Caco-2 (cell line): ENCODE data around the gene PAX5. TPM values are rescaled to one million over a fixed set of nuclear protein-coding genes. Genes with fewer than 3 reads are reported as not detected.

Experiments
- BruUV-seq: library from RNA; stranded (reverse); fragments of 400-500 nt; replicated peaks from 2 replicates; lab custom pipeline; 2021; lab: Mats Ljungman, UMichigan
- CTCF ChIA-PET: fragments of 300-600 bp; sonication (Branson Sonifier 250); formaldehyde crosslinking; loops from one replicate; lab custom pipeline; 2022; ENCODE audit warnings: antibody characterized with exemption; lab: Charles Lee
- POLR2A ChIA-PET: fragments of 300-600 bp; sonication (Branson Sonifier 250); formaldehyde crosslinking; loops from one replicate; lab custom pipeline; 2022; ENCODE audit warnings: antibody characterized with exemption; lab: Charles Lee
- DNase-seq, 2 experiments: peaks; one replicate each; pipeline versions ENCODE4 v3.0.0 to v3.0.0-alpha.2; 2020 to 2022
- H3K27me3 ChIP-seq: replicated peaks from 2 replicates; pipeline ENCODE4 v1.6.0; 2011; ENCODE audit warnings: low read length; ENCODE audit not compliant: control insufficient read depth, insufficient read depth
- H3K36me3 ChIP-seq: 2 replicates; pipeline ENCODE4 v1.5.1; 2011; ENCODE audit warnings: low read length; ENCODE audit not compliant: control insufficient read depth, insufficient read depth
- H3K4me1 ChIP-seq: fragments of 250-450 bp; sonication (Bioruptor Pico); 2 replicates; pipeline ENCODE4 v1.5.1; 2020; ENCODE audit warnings: mild to moderate bottlenecking
- H3K4me3 ChIP-seq: 2 replicates; pipeline ENCODE4 v1.5.1; 2011; ENCODE audit warnings: low read depth, mild to moderate bottlenecking, control low read depth, low read length
- H3K9me3 ChIP-seq: fragments of 250-450 bp; sonication (Bioruptor Pico); 2 replicates; pipeline ENCODE4 v1.5.1; 2020; ENCODE audit warnings: mild to moderate bottlenecking, moderate library complexity
- H3K27ac Mint-ChIP-seq: one replicate; pipeline ENCODE4 v1.8.0; 2022; ENCODE audit warnings: mixed read lengths; ENCODE audit not compliant: unreplicated experiment
- H3K27me3 Mint-ChIP-seq: one replicate; pipeline ENCODE4 v1.8.0; 2022; ENCODE audit warnings: mixed read lengths; ENCODE audit not compliant: insufficient read depth, unreplicated experiment
- H3K36me3 Mint-ChIP-seq: one replicate; pipeline ENCODE4 v1.8.0; 2022; ENCODE audit warnings: mild to moderate bottlenecking, mixed read lengths; ENCODE audit not compliant: insufficient read depth, unreplicated experiment
- H3K4me1 Mint-ChIP-seq: one replicate; pipeline ENCODE4 v1.8.0; 2022; ENCODE audit warnings: low read depth, mixed read lengths; ENCODE audit not compliant: unreplicated experiment
- H3K4me3 Mint-ChIP-seq: one replicate; pipeline ENCODE4 v1.8.0; 2022; ENCODE audit warnings: mild to moderate bottlenecking, moderate library complexity, mixed read lengths; ENCODE audit not compliant: unreplicated experiment
- H3K9me3 Mint-ChIP-seq: one replicate; pipeline ENCODE4 v1.8.0; 2022; ENCODE audit warnings: mixed read lengths; ENCODE audit not compliant: unreplicated experiment
- intact Hi-C: fragments of 100-400 bp; cut with micrococcal nuclease; formaldehyde crosslinking; loops from one replicate; pipeline ENCODE4 v1.10.0; 2022; ENCODE audit not compliant: unreplicated experiment
- total RNA-seq: library from RNA; stranded (reverse); gene quantifications from 2 replicates; pipeline ENCODE4 v1.2.3, GENCODE V29; 2022
- TF ChIP-seq, protein P1 (sequence below), 2 experiments: fragments of 200-600 bp in 1 of 2; IDR thresholded peaks; 1 replicate in 1 of 2; 2 replicates in 1 of 2; pipeline versions ENCODE4 v1.5.1 to v1.8.0; 2011 to 2022; ENCODE audit warnings: antibody characterized with exemption in 1 of 2, control low read depth in 1 of 2, inconsistent platforms in 1 of 2, low read depth in 1 of 2, low read length in 1 of 2, mild to moderate bottlenecking in 1 of 2, moderate library complexity in 1 of 2; ENCODE audit not compliant: insufficient read depth in 1 of 2, severe bottlenecking in 1 of 2, unreplicated experiment in 1 of 2

PAX5 gene
- total RNA-seq, 1 experiment from 2014 or later, result not detected

DNA sequence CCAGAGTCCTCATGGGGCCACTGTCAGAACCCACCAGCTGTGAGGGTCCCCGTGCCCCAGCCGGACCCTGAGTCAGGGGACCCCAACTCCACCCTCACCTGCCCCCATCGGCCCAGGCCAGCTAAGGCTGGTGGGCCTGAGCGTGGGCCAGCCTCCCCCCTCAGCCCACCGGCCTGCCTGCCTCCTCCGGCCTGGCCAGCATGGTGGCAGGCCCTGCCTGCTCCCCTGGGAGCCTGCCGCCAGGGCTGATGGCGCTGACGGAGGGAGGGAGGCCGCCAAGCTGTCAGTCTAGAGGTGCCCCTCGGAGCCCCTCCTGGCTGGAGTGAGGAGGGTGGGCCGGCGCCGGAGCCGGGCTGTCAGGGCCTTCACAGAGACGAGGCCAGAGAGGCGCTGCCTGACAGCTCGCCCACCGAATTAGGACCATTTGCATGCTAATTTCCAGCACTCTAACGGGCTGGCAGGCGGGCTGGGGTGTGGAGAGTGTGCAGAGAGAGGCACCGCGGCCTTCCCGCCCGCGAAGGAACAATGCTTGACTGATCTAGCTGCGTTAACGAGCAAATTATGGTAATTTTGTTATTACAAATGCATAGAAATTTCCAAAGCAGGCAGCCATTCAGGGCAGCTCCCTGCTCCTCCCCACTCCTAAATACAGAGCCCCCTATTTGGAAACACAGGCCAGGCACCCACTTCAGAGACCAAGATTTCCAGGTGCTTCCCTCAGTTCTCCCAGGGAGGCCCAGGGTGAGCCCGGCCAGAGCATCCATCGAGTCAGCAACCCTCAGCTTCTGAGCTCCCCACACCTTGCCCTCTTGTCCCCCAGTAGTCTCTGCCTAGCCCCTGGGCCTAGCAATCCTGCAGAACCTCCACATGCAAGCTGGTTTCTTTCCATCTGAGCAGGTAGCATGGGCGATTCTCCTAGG lies 169.3 kb downstream of the PAX5 start:
- Mint-ChIP-seq H3K27ac (no peak overlapping the region), H3K4me1 (peaks cover 26% of the 10 kb centered on the region), H3K27me3 (no peaks in the 10 kb centered on the region), H3K9me3 (peaks cover 7% of the 10 kb centered on the region), H3K4me3 (no peak overlapping the region), H3K36me3 (no peaks in the 10 kb centered on the region)
- Histone ChIP-seq H3K9me3 (no peaks in the 10 kb centered on the region), H3K27me3 (no peaks in the 10 kb centered on the region), H3K4me3 (no peak overlapping the region), H3K36me3 (no peaks in the 10 kb centered on the region), H3K4me1 (peaks cover 28% of the 10 kb centered on the region)
- intact Hi-C loops, result no loop called here
- no peak for DNase-seq
- BruUV-seq, result no TSS peak
- POLR2A ChIA-PET, result no interaction called here
- CTCF ChIA-PET, result no interaction called here
- TF ChIP-seq, protein P1, sequence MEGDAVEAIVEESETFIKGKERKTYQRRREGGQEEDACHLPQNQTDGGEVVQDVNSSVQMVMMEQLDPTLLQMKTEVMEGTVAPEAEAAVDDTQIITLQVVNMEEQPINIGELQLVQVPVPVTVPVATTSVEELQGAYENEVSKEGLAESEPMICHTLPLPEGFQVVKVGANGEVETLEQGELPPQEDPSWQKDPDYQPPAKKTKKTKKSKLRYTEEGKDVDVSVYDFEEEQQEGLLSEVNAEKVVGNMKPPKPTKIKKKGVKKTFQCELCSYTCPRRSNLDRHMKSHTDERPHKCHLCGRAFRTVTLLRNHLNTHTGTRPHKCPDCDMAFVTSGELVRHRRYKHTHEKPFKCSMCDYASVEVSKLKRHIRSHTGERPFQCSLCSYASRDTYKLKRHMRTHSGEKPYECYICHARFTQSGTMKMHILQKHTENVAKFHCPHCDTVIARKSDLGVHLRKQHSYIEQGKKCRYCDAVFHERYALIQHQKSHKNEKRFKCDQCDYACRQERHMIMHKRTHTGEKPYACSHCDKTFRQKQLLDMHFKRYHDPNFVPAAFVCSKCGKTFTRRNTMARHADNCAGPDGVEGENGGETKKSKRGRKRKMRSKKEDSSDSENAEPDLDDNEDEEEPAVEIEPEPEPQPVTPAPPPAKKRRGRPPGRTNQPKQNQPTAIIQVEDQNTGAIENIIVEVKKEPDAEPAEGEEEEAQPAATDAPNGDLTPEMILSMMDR (IDR thresholded peaks at IDR 0.05; ENCODE audit: insufficient read depth in 1 of 2, low read depth in 1 of 2, low read length in 1 of 2, severe bottlenecking in 1 of 2, unreplicated experiment in 1 of 2), result no peak

DNA sequence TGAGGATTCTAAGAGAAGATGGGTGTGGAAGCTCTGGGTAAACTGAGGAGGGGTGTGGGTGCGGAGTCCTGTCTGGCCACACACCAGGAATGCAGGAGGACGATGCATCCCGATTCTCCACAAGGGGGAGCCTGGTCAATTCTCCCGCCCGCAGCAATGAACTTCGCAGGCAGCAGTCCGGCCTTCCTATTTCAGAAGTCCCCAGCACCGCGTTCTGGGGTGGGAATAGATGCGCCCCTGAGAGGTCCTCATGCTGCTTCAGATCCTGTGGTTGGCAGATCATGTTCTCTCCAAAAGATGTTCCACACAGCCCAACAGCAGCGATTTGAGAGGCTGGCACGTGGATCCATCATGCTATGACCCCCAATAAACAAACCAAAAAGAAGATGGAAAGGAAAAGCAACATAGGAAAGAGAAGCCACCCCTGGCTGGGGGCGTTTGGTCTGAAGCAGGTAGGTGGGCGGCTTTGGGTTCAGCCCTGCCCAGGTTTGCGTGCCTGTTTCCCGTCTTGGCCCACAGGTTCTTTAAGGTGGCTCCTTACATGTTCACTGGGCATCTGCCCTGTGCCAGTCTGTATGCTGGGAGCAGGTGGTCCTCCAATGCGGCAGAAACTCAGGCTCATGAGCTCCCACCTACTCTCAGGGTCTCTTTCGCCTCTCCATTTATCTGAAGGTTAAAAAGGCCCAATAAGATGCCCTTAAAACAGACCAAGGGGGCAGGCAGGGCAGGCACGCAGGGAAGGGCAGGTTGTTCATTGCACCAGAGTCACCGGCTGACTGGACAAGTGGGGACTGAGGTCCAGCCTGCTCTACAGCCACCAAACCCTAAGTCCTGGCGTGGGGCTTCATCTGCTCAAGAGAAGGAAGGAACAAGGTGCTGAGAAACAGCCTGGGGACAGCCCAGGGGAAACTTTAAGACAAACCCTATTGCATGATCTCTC lies 171.6 kb downstream of the PAX5 start:
- Histone ChIP-seq H3K4me1 (peaks cover 23% of the 10 kb centered on the region), H3K27me3 (no peaks in the 10 kb centered on the region), H3K9me3 (no peaks in the 10 kb centered on the region), H3K4me3 (no peak overlapping the region), H3K36me3 (no peaks in the 10 kb centered on the region)
- Mint-ChIP-seq H3K4me1 (peaks cover 19% of the 10 kb centered on the region), H3K9me3 (no peaks in the 10 kb centered on the region), H3K4me3 (no peak overlapping the region), H3K27me3 (no peaks in the 10 kb centered on the region), H3K27ac (no peak overlapping the region), H3K36me3 (no peaks in the 10 kb centered on the region)
- POLR2A ChIA-PET, result no interaction called here
- DNase-seq, result peak; percentile 56 to 60
- TF ChIP-seq, protein P1 (IDR thresholded peaks at IDR 0.05; ENCODE audit: insufficient read depth in 1 of 2, low read depth in 1 of 2, low read length in 1 of 2, severe bottlenecking in 1 of 2, unreplicated experiment in 1 of 2), result peak; percentile 72 to 79
- intact Hi-C loops, result no loop called here
- BruUV-seq, result no TSS peak
- CTCF ChIA-PET, result no interaction called here

DNA sequence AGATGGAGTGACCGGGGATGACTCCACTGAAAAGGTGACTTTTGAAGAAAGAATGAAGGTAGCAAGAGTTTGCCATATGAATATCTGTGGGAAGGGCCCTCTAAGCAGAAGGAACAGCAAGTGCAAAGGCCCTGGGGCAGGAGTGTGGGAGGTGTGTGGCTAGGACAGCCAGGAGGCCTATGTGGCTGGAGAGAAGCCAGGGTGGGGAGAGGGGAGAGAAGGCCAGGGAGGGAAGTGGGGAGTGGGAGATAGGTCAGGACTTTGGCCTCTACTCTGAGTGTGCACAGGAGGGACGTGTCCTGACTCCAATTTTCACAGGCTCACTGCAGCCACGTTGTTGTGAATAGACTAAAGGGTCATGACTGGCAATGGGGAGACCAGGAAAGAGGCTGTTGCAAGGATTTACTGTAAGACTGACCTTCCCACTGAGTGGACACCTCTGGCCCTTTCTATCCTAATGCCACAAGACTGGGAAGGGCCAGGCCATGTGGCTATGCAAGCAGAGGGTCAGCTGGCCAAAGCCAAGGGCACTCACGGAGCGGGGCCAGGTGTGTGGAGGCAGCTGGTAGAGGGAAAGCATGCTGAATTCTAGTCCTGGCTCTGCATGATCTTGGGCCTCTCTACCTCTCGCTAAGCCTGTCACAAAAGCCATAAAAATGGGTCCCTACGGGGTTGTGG lies 172.4 kb downstream of the PAX5 start:
- DNase-seq, result no peak
- Mint-ChIP-seq H3K9me3 (no peaks in the 10 kb centered on the region), H3K4me1 (peaks cover 16% of the 10 kb centered on the region), H3K27ac (no peak overlapping the region), H3K36me3 (no peaks in the 10 kb centered on the region), H3K27me3 (no peaks in the 10 kb centered on the region), H3K4me3 (no peak overlapping the region)
- no peak overlapping the region for H3K4me3 ChIP-seq
- intact Hi-C loops, result no loop called here
- no peaks in the 10 kb centered on the region for H3K9me3 ChIP-seq
- POLR2A ChIA-PET, result no interaction called here
- no TSS peak for BruUV-seq
- no peaks in the 10 kb centered on the region for H3K27me3 ChIP-seq
- H3K36me3 ChIP-seq, result no peaks in the 10 kb centered on the region
- peaks cover 15% of the 10 kb centered on the region; the same call in 1 of the 2 replicates for H3K4me1 ChIP-seq
- CTCF ChIA-PET, result no interaction called here
- TF ChIP-seq, protein P1 (IDR thresholded peaks at IDR 0.05; ENCODE audit: insufficient read depth in 1 of 2, low read depth in 1 of 2, low read length in 1 of 2, severe bottlenecking in 1 of 2, unreplicated experiment in 1 of 2), result no peak
